KG1 (cell line): ENCODE measurements around the gene GLIPR1L1.
"Not testable (repeated sequence)": the region's sequence is repeated elsewhere in the genome, so short reads cannot be mapped to it uniquely, and the experiment has no call there.

Experiments used
- DNase-seq: peaks from one replicate; lab custom pipeline; 2025; lab: John Stamatoyannopoulos, UW

Gene GLIPR1L1

GRCh38 chr12:75334384-75335030 lies at the start of gene GLIPR1L1:
Gene GLIPR1L1, plus strand, starts transcription at chr12:75334670. Its CDS starts 59 bp downstream, at chr12:75334729.
- peak; percentile 93 for DNase-seq

GRCh38 chr12:75288860-75289259 lies 45.6 kb upstream of the GLIPR1L1 start:
- no peak for DNase-seq

- no peak for DNase-seq
Measured at GRCh38 chr12:75289753-75290152, 44.7 kb upstream of the GLIPR1L1 start.

GRCh38 chr12:75291014-75291413 lies 43.5 kb upstream of the GLIPR1L1 start:
- no peak for DNase-seq

- DNase-seq: no peak
Measured at GRCh38 chr12:75294336-75294735, 40.1 kb upstream of the GLIPR1L1 start.

- no peak for DNase-seq
Measured at GRCh38 chr12:75294797-75295196, 39.7 kb upstream of the GLIPR1L1 start.

GRCh38 chr12:75302225-75302624 lies 32.2 kb upstream of the GLIPR1L1 start:
- no peak for DNase-seq

- DNase-seq: no peak
Measured at GRCh38 chr12:75302781-75303180, 31.7 kb upstream of the GLIPR1L1 start.

- DNase-seq: no peak
Measured at GRCh38 chr12:75305412-75306332, 28.8 kb upstream of the GLIPR1L1 start.

GRCh38 chr12:75308279-75308678 lies 26.2 kb upstream of the GLIPR1L1 start:
- no peak for DNase-seq

GRCh38 chr12:75311369-75311768 lies 23.1 kb upstream of the GLIPR1L1 start:
- no peak for DNase-seq

GRCh38 chr12:75315518-75315917 lies 19.0 kb upstream of the GLIPR1L1 start:
- no peak for DNase-seq

- no peak for DNase-seq
Measured at GRCh38 chr12:75317784-75318183, 16.7 kb upstream of the GLIPR1L1 start.

- DNase-seq: no peak
Measured at GRCh38 chr12:75322464-75322863, 12.0 kb upstream of the GLIPR1L1 start.

GRCh38 chr12:75323663-75324062 lies 10.8 kb upstream of the GLIPR1L1 start:
- DNase-seq: no peak

GRCh38 chr12:75327642-75328041 lies 6.8 kb upstream of the GLIPR1L1 start:
- no peak for DNase-seq

GRCh38 chr12:75329918-75330826 lies 4.3 kb upstream of the GLIPR1L1 start, which contains the start of gene CAPS2:
Gene CAPS2, minus strand, starts transcription at chr12:75330324. Its CDS starts 3,826 bp downstream, at chr12:75326498.
- peak; percentile 83 for DNase-seq

GRCh38 chr12:75337905-75338304 lies 3.4 kb downstream of the GLIPR1L1 start:
- DNase-seq: no peak

- DNase-seq: no peak
Measured at GRCh38 chr12:75341873-75342272, 7.4 kb downstream of the GLIPR1L1 start.

- DNase-seq: no peak
Measured at GRCh38 chr12:75345531-75345930, 11.1 kb downstream of the GLIPR1L1 start.

GRCh38 chr12:75346215-75346614 lies 11.7 kb downstream of the GLIPR1L1 start:
- DNase-seq: not testable (repeated sequence)

- DNase-seq: no peak
Measured at GRCh38 chr12:75349946-75350345, 15.5 kb downstream of the GLIPR1L1 start.
